GM12875 (cell line): ENCODE measurements around the gene TRAPPC2L.

Experiments
- H3K4me3 ChIP-seq: one replicate; pipeline ENCODE4 v1.5.1; 2011; ENCODE audit warnings: low read depth, low read length, control low read depth
- TF ChIP-seq, protein P1 (sequence below): IDR thresholded peaks from 2 replicates; pipeline ENCODE4 v1.5.1; 2011; ENCODE audit warnings: low read depth, mild to moderate bottlenecking, control low read depth, inconsistent platforms, low read length, moderate library complexity, borderline replicate concordance; ENCODE audit not compliant: insufficient read depth

Gene TRAPPC2L

DNA sequence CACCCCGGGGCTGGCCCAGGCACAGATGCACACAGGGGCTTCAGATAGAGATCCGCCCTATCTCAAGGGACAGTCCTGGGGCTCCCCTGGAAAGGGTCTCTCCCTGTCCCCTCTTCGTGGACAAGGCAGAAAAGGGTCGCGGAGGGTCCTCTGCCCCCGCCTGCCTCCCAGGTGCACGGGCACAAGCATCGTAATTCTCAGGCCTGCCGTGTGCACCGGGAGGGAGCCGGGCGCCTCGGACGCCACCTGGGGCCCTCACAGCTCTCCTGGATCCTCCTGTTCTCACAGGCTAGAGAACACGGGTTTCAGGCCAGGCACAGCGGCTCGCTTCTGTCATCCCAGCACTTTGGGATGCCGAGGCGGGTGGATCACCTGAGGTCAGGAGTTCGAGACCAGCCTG lies 21.4 kb downstream of the TRAPPC2L start:
- H3K4me3 ChIP-seq = no peak overlapping the region
- TF ChIP-seq, protein P1, sequence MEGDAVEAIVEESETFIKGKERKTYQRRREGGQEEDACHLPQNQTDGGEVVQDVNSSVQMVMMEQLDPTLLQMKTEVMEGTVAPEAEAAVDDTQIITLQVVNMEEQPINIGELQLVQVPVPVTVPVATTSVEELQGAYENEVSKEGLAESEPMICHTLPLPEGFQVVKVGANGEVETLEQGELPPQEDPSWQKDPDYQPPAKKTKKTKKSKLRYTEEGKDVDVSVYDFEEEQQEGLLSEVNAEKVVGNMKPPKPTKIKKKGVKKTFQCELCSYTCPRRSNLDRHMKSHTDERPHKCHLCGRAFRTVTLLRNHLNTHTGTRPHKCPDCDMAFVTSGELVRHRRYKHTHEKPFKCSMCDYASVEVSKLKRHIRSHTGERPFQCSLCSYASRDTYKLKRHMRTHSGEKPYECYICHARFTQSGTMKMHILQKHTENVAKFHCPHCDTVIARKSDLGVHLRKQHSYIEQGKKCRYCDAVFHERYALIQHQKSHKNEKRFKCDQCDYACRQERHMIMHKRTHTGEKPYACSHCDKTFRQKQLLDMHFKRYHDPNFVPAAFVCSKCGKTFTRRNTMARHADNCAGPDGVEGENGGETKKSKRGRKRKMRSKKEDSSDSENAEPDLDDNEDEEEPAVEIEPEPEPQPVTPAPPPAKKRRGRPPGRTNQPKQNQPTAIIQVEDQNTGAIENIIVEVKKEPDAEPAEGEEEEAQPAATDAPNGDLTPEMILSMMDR = no peak

DNA sequence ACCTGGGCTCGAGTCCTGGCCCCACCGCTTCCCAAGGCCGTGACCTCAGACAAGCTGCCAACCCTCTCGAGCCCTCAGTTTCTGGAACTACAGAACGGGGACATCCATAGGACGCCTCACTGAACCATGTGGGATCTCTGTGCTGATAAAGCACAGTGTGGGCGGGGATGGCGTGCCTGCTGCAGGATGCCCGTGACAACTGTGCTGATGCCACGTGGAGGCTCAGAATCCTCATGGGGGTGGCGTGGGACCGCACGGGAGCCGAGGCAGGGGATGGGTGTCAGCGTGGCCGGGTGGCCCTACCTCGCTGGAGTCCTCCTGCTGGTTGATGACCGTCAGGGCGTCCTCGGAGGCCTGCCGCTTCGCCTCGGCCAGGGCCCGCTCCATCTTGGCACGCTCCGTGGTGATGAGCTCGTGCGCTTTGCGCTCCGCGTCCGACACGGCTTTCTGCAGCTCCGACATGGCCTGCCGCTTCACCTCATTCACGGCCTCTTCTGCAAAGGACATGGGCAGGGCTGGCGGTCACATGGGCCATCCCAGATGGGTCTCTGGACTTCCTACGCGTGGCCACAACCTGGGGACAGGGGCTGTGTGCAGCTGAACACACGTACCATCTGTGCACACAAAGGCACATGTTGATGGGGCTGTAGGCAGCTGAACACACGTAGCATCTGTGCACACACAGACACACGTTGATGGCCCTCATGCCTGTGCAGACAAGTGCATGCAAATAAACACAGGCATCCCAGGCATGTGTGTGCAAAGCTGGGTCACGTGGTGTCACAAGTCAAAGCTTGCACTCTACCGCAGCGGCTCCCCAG lies 22.2 kb downstream of the TRAPPC2L start:
- TF ChIP-seq, protein P1 = no peak
- no peak overlapping the region for H3K4me3 ChIP-seq

DNA sequence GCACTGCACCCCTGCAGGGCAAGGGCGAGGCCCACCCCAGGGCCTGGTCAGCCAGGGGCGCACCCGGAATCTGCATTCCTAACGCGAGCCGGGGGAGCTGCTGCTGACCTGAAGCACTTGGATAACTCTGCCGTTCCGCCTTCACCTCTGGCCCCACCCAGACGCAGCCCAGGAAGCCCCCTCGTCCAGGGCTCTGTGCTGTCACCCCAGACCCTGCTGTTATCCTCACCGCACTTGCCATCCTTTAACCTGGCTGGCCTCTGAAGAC lies 22.8 kb downstream of the TRAPPC2L start:
- TF ChIP-seq, protein P1 = no peak
- H3K4me3 ChIP-seq = no peak overlapping the region

DNA sequence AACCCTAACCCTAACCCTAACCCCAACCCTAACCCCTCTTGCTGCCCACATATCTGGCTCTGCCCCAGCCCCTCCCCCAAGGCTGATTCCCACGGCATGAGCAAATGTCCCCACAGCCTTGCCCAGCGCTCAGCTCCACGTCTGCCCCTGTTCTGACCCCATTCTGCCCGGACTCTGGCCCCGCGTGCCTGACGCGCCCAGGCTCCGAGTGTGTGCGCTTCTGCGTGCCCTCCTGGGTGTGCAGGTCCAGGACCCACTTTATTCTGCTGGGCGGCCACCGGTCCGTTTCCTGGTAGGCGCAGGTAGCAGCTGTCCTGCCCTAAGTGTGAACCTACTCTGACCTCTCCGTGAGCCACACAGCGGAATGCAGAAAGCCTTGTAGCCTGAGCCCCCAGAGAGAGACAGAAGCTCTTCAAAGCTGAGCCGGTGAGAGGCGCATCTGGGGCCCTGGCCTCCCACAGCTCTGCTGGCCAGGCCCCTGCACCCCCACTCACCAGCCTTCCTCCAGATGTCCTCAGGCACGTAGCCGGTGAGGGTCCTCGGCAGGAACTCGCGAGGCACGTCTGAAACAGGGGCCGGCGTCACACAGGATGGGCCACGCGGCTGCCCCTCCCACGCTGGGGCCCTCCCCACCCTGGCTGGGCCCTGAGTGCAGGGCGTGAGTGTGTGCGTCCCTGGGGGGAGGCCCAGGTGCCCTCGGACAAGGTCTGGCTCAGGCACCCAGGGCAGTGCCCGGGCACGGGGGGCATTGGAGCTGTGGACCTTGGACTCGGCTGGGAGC lies 23.5 kb downstream of the TRAPPC2L start:
- no peak overlapping the region for H3K4me3 ChIP-seq
- TF ChIP-seq, protein P1 = no peak

DNA sequence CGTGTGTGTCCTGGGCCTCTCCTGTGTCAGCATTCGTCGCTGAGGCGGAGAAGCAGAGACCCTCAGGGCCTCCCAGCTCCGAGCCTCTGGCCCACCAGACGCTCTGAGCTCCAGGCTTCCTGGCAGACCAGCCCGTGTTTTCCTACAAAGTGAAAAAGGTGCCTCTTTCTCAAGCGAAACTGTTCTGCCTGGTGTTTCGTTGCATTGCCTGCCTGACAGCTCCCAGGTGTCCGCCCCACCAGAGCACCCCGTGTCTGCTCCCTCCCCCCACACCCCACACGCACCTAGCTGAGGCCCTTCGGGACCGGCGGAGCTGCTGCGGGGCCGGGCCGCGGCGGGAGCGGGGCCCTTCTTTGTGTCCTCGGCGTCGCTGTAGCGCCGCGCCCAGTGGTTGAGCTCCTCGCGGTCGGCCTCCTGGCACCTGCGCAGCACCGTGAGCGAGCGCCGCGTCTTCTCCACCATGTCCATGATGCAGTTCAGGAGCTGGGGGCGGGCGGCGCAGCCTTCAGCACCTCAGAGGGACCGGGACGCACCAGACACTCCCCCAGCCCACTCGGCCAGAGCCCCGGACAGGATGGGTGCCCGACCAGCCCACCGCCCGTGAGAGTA lies 24.2 kb downstream of the TRAPPC2L start:
- H3K4me3 ChIP-seq = no peak overlapping the region
- TF ChIP-seq, protein P1 = no peak

DNA sequence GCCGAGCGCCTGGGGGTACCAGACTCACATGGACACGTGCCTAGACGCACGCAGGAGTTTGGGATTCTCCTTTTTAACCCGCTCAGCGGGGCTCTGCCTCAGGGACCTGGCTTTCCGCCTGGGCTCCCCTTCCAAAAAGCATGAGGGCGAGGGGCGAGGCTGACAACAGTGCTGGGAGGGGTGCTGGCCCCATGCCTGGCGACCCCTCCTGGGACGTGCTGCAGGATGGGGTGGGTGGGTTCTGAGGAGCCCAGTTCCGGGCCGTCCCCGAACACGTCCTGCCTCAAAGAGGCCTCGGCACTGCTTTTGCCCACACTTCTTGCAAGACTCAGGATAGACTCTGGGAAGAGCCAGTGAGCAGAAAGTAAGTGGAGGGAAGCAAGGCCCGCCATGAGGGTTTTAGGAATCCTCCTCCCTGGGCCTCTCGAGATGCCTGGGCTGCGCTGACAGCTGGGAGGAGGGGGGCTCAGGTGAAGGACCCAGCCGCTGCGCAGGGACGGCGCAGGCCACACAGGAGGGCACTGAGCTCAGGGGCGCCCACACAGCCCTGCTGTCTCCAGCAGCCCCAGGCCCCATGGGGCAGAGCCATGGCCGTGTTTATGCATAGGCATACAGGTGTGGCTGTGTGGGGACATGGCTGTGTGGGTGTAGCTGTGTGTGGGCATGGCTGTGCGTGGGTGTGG lies 24.9 kb downstream of the TRAPPC2L start:
- H3K4me3 ChIP-seq = no peak overlapping the region
- TF ChIP-seq, protein P1 = no peak
